ENCODE measurements around the gene CPNE7. TPM values are rescaled to one million over a fixed set of nuclear protein-coding genes. Genes with fewer than 3 reads are reported as not detected.
A peak's percentile ranks its signal among the peaks of the same experiment; 100 is the strongest.
"Not testable (repeated sequence)": the region's sequence is repeated elsewhere in the genome, so short reads cannot be mapped to it uniquely, and the experiment has no call there.

Gene CPNE7
- total RNA-seq, 1 donor from 2014 or later, result 1.1 TPM

DNA sequence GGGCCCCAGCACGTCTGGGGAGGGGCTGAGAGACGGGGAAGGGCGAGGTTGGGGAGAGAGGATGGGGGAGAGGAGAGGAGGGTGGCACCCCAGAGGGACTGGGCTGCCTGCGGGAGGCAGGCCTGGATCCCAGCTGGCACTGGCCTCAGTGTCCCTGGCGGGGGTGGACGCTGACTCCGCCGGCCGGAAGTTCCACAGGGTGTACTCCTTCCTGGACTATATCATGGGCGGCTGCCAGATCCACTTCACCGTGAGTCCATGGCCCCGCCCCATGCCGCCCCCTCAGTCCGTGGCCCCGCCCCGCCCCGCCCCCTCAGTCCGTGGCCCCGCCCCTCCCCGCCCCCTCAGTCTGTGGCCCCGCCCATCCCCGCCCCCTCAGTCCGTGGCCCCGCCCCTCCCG is 11.3 kb downstream of the CPNE7 start:
- DNase-seq (ENCODE audit: low read depth) (no peak), FAIRE-seq (no peak)
- no peaks in the 10 kb centered on the region for H3K36me3 ChIP-seq (ENCODE audit: control insufficient read depth, insufficient read depth, low read length)
- no peak overlapping the region for H3K4me3 ChIP-seq (ENCODE audit: low read depth, low read length)
- H3K27me3 ChIP-seq (ENCODE audit: control insufficient read depth, insufficient read depth, low read length), result no peaks in the 10 kb centered on the region
- TF ChIP-seq, protein P1, sequence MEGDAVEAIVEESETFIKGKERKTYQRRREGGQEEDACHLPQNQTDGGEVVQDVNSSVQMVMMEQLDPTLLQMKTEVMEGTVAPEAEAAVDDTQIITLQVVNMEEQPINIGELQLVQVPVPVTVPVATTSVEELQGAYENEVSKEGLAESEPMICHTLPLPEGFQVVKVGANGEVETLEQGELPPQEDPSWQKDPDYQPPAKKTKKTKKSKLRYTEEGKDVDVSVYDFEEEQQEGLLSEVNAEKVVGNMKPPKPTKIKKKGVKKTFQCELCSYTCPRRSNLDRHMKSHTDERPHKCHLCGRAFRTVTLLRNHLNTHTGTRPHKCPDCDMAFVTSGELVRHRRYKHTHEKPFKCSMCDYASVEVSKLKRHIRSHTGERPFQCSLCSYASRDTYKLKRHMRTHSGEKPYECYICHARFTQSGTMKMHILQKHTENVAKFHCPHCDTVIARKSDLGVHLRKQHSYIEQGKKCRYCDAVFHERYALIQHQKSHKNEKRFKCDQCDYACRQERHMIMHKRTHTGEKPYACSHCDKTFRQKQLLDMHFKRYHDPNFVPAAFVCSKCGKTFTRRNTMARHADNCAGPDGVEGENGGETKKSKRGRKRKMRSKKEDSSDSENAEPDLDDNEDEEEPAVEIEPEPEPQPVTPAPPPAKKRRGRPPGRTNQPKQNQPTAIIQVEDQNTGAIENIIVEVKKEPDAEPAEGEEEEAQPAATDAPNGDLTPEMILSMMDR (IDR thresholded peaks at IDR 0.05; ENCODE audit: insufficient read depth, low read length, severe bottlenecking), result no peak

GRCh38 chr16:89587676-89588075 is 12.1 kb downstream of the CPNE7 start:
- not testable (repeated sequence) for FAIRE-seq; H3K27me3 ChIP-seq (ENCODE audit: control insufficient read depth, insufficient read depth, low read length); DNase-seq (ENCODE audit: low read depth); H3K4me3 ChIP-seq (ENCODE audit: low read depth, low read length); H3K36me3 ChIP-seq (ENCODE audit: control insufficient read depth, insufficient read depth, low read length)

DNA sequence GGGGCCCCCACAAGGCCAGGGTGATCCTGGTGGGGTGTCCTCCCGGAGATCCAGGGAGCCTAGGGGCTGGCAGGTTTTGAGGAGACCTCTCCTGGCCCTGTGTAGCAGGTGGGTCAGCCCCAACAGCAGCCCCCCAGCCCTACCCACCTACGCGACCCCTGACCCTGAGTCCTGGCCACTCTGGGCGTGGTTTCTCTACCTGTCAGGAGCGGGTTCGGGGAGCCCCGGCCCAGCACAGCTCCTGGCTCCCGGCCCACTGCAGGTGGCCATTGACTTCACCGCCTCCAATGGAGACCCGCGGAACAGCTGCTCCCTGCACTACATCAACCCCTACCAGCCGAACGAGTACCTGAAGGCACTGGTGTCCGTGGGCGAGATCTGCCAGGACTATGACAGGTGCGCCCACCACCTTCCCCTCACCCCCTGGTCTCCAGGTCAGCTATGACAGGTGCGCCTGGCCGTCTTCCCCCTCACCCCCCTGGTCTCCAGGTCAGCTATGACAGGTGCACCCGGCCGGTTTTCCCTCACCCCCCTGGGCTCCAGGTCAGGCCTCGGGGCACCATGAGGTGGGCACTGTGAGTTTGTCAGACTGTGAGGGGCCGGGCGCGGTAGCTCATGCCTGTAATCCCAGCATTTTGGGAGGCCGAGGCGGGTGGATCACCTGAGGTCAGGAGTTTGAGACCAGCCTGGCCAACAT is 13.0 kb downstream of the CPNE7 start:
- Histone ChIP-seq H3K27me3 (ENCODE audit: control insufficient read depth, insufficient read depth, low read length) (no peaks in the 10 kb centered on the region), H3K36me3 (ENCODE audit: control insufficient read depth, insufficient read depth, low read length) (no peaks in the 10 kb centered on the region), H3K4me3 (ENCODE audit: low read depth, low read length) (no peak overlapping the region)
- FAIRE-seq (no peak), DNase-seq (ENCODE audit: low read depth) (no peak)
- TF ChIP-seq, protein P1 (IDR thresholded peaks at IDR 0.05; ENCODE audit: insufficient read depth, low read length, severe bottlenecking), result no peak

DNA sequence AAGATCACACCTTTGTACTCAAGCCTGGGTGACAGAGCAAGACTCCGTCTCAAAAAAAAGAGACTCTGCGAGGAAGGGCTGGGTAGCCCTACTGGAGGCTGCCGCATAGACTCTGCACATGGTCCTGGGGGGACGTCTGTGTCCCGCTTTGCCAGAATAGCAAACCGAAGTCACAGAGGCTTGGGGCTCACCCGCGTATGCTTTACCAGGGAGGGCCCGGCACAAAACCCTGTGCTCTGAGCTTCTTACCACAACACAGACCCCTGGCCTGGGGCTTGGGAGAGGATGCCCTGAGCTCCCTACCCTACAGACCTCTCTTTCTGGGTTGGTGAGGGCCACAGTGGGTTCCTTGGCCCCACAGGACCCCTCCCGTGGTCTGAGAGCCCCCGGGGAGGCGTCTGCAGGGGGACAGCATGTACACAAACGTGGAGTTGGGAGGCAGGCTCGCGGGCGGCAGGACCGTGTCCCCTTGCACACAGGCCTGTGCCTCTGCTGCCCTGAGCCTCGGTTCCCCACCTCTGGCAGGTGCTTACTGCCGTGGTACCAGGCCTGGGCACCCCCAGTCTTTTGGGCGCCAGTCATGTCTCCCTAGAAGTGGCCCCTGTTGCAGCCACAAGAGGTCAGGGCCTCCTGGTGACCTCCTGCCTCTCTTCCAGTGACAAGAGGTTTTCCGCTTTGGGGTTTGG is 13.8 kb downstream of the CPNE7 start:
- no peak for FAIRE-seq

GRCh38 chr16:89593841-89594240 is 18.3 kb downstream of the CPNE7 start:
- FAIRE-seq (no peak), DNase-seq (ENCODE audit: low read depth) (no peak)
- no peak overlapping the region for H3K4me3 ChIP-seq (ENCODE audit: low read depth, low read length)
- TF ChIP-seq, protein P1 (IDR thresholded peaks at IDR 0.05; ENCODE audit: insufficient read depth, low read length, severe bottlenecking), result no peak
- H3K36me3 ChIP-seq (ENCODE audit: control insufficient read depth, insufficient read depth, low read length), result no peaks in the 10 kb centered on the region
- no peaks in the 10 kb centered on the region for H3K27me3 ChIP-seq (ENCODE audit: control insufficient read depth, insufficient read depth, low read length)

More for the DNA sequence above, 13.8 kb downstream of the CPNE7 start:
- no peaks in the 10 kb centered on the region for H3K36me3 ChIP-seq (ENCODE audit: control insufficient read depth, insufficient read depth, low read length)
- DNase-seq (ENCODE audit: low read depth), result no peak
- TF ChIP-seq, protein P1 (IDR thresholded peaks at IDR 0.05; ENCODE audit: insufficient read depth, low read length, severe bottlenecking), result no peak
- H3K27me3 ChIP-seq (ENCODE audit: control insufficient read depth, insufficient read depth, low read length), result no peaks in the 10 kb centered on the region
- H3K4me3 ChIP-seq (ENCODE audit: low read depth, low read length), result no peak overlapping the region

DNA sequence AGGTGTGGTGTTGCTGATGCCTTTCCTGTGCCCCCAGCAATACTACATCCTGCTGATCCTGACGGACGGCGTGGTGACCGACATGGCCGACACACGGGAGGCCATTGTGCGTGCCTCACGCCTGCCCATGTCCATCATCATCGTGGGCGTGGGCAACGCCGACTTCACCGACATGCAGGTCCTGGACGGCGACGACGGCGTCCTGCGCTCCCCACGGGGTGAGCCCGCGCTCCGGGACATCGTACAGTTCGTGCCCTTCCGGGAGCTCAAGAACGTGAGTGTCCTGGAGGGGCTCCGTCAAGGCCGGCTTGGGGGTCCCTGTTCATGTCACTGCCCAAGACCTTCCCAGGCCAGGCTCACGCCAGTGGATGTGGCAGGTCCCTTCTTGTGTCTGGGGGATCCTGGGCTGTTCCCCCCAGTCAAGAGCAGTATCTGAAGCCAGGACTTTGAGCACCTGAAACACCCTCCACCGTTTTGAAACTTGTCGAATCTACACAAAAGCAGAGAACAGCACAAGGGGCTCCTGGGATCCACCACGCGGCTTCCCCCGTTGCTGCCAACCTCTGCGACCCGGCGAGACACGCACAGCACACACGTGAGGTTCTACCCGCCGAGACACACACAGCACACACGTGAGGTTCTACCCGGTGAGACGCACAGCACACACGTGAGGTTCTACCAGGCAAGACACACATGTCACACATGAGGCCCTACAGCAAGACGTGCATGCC is 19.9 kb downstream of the CPNE7 start:
- H3K36me3 ChIP-seq (ENCODE audit: control insufficient read depth, insufficient read depth, low read length), result no peaks in the 10 kb centered on the region
- TF ChIP-seq, protein P1 (IDR thresholded peaks at IDR 0.05; ENCODE audit: insufficient read depth, low read length, severe bottlenecking), result no peak
- DNase-seq (ENCODE audit: low read depth) (no peak), FAIRE-seq (peak; percentile 23)
- H3K4me3 ChIP-seq (ENCODE audit: low read depth, low read length), result no peak overlapping the region
- no peaks in the 10 kb centered on the region for H3K27me3 ChIP-seq (ENCODE audit: control insufficient read depth, insufficient read depth, low read length)

Data from bronchial epithelial cell (primary cell).